ENCODE measurements around the gene ARL15.

GRCh38 chr5:54207566-54207965 is 102.8 kb downstream of the ARL15 start:
- TF ChIP-seq CTCF (IDR thresholded peaks at IDR 0.05; ENCODE audit: insufficient read depth, low read length) (no peak), POLR2AphosphoS5 (IDR thresholded peaks at IDR 0.05; ENCODE audit: low read depth) (no peak), GABPA (IDR thresholded peaks at IDR 0.05; ENCODE audit: low read depth) (no peak), REST (IDR thresholded peaks at IDR 0.05; ENCODE audit: insufficient replicate concordance, low read depth) (no peak), SPI1 (IDR thresholded peaks at IDR 0.05; ENCODE audit: borderline replicate concordance, low read depth) (no peak)
